ENCODE data around the gene PLCB2.

PLCB2 gene

DNA sequence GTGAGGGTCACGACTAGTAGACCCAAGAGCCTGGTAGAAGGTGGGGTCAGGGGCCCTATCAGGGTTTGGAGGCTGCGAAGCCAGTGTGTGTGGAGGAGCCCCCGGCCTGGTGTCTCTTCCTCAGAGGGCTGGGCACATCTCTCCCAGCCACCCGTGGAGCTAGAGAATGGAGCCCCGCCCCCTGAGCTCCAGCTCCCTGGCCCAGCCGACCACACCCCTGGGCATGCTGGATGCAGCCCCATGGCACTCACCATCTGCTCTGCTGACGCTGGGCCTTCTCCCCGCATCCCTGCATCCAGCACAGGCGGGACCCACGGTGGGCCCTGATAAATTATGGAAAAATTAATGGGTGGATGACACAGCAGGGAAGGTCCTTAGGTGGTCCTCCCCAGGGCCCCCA, 42.4 kb downstream of the PLCB2 start:
- no peak for TF ChIP-seq CTCF (IDR thresholded peaks at IDR 0.05; ENCODE audit: insufficient read depth, low read depth, low read length, missing control alignments)
- no peak overlapping the region for H3K4me3 ChIP-seq (ENCODE audit: low read length)

GRCh38 chr15:40264321-40265153, 43.2 kb downstream of the PLCB2 start:
- DNase-seq (ENCODE audit: low read depth) = no peak
- no peak for TF ChIP-seq CTCF (IDR thresholded peaks at IDR 0.05; ENCODE audit: insufficient read depth, low read depth, low read length, missing control alignments)
- H3K4me3 ChIP-seq (ENCODE audit: low read length) = no peak overlapping the region

More for the DNA sequence above, 42.4 kb downstream of the PLCB2 start:
- DNase-seq (ENCODE audit: low read depth) = no peak

DNA sequence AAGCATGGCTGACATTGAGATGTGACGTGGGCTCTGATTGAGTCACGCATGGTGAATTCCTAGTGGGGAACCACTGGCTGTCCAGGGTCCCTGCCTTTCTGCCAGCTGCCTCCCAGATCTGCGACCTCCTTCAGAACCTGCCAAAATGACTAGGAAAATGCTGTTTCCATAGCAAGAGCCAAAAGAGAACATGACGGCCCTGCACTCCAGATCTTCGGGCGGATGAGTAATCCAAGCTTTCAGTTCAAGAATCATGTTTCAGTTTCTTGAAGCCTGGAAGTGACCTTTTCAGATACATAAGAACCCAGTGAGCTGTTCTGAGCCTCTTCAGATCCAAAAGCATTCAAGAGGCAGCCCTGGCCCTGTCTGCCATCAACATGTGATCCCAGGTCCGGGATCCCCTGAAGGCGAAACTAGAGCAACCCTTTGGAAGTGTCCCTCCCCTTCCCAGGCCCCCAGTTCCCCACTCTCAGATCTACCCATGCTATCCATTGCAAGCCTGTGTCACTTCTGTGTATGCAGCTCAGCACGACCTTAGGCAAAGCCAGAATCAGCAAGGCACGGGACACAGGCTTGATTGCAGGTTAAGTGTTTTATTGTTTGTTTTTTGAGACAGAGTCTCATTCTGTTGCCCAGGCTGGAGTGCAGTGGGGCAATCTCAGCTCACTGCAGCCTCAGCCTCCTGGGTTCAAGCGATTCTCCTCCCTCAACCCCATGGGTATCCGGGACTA, 44.5 kb downstream of the PLCB2 start:
- TF ChIP-seq CTCF (IDR thresholded peaks at IDR 0.05; ENCODE audit: insufficient read depth, low read depth, low read length, missing control alignments) = no peak
- no peak for DNase-seq (ENCODE audit: low read depth)
- H3K4me3 ChIP-seq (ENCODE audit: low read length) = no peak overlapping the region

DNA sequence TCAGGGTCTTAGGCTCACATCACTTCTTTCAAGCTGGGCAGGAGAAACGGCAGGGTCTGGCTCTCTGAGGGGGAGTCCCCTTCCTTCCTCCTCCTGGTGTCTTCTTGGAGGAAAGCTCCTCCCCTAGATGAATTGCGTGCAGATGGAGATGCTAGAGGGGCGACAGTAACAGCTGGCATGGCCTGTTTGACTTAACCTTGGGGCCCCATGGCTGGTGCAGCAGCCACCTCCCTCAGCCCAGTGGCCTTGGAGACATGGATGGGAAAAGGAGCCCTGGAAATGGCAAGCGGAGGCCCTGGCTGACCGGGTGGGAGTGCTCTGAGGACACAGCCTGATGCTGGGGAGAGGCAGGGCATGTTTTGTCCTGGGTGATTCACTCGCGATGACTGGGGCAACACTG, 48.7 kb downstream of the PLCB2 start:
- no peak overlapping the region for H3K4me3 ChIP-seq (ENCODE audit: low read length)
- no peak for TF ChIP-seq CTCF (IDR thresholded peaks at IDR 0.05; ENCODE audit: insufficient read depth, low read depth, low read length, missing control alignments)
- no peak for DNase-seq (ENCODE audit: low read depth)

- no peak for DNase-seq (ENCODE audit: low read depth)
- no peak overlapping the region for H3K4me3 ChIP-seq (ENCODE audit: low read length)
- no peak for TF ChIP-seq CTCF (IDR thresholded peaks at IDR 0.05; ENCODE audit: insufficient read depth, low read depth, low read length, missing control alignments)
These were observed 49.2 kb downstream of the PLCB2 start for GRCh38 chr15:40258544-40258943.

DNA sequence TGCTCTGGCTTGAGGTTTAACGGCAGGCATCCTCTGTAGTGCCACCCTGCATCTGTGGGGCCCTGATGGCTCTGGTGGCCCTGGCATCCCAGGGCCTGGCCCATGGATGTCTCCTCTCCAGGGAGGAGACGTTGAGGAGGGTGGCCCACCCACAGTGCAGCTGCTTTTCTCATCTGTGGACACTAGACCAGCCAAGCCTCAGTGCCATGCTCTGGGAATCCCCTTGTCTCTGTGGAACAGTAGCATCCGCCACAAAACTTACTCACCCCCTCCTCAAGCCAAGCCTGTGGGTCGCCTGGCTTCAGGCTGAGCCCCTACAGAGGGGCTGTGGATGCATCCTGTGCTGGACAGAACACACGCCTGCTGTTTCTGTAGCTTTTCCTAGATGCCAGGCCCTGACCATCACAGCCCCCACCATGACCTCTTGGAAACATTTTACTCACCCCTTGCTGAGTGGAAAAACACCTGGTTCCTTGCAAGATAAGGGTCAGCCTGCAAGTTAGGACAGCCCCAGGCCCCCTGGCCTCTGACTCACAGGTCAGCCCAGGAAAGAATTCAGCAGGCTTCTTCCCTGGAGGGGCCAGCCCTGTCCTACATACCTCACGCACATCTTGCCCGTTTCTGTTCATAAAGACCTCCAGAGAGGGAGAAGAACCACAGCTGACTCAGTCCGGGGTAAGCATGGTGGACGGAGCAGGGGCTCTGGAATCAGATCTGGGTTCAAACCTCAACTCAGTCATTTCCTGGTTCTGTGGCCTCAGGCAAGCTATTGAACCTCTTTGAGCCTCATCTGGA, 49.9 kb downstream of the PLCB2 start:
- DNase-seq (ENCODE audit: low read depth) = no peak
- no peak overlapping the region for H3K4me3 ChIP-seq (ENCODE audit: low read length)
- no peak for TF ChIP-seq CTCF (IDR thresholded peaks at IDR 0.05; ENCODE audit: insufficient read depth, low read depth, low read length, missing control alignments)
